ENCODE results near the gene SCNN1G.

GRCh38 chr16:23223368-23223767, 40.8 kb downstream of the SCNN1G start:
- no peak for TF ChIP-seq CTCF (IDR thresholded peaks at IDR 0.05)
- TF ChIP-seq POLR2A (IDR thresholded peaks at IDR 0.05): no peak

All from tibial nerve (tissue), 3 donors.